OCI-LY1 (cell line): Measurements from ENCODE around the gene CTPS1.

Experiments used
- H2AFZ ChIP-seq: fragments of 200-600 bp; sonication (generic), shearing (Covaris generic); 2 replicates; pipeline ENCODE4 v1.6.0; 2014; ENCODE audit warnings: antibody characterized with exemption, mild to moderate bottlenecking, low read length
- H3F3A ChIP-seq: fragments of 200-600 bp; sonication (generic), shearing (Covaris generic); 2 replicates; pipeline ENCODE4 v1.6.0; 2014; ENCODE audit warnings: mild to moderate bottlenecking, antibody characterized with exemption, low read length, moderate library complexity; ENCODE audit not compliant: insufficient read depth
- H3K27ac ChIP-seq: fragments of 200-600 bp; sonication (generic); 2 replicates; pipeline ENCODE4 v1.5.1; 2014; ENCODE audit warnings: low read length, mixed run types, mild to moderate bottlenecking, low read depth; ENCODE audit not compliant: poor library complexity, severe bottlenecking
- H3K27me3 ChIP-seq: fragments of 200-600 bp; sonication (generic); 2 replicates; pipeline ENCODE4 v1.6.0; 2014; ENCODE audit warnings: antibody characterized with exemption, mild to moderate bottlenecking, low read length, moderate library complexity; ENCODE audit not compliant: insufficient read depth
- H3K36me3 ChIP-seq: fragments of 200-600 bp; sonication (generic); 2 replicates; pipeline ENCODE4 v1.6.1; 2014; ENCODE audit warnings: mild to moderate bottlenecking, antibody characterized with exemption, low read length, moderate library complexity, mixed read lengths; ENCODE audit not compliant: insufficient read depth
- H3K4me1 ChIP-seq: fragments of 200-600 bp; sonication (generic); 2 replicates; pipeline ENCODE4 v1.5.1; 2014; ENCODE audit warnings: mild to moderate bottlenecking, low read length, moderate library complexity; ENCODE audit not compliant: insufficient read depth, severe bottlenecking
- H3K4me2 ChIP-seq: fragments of 200-600 bp; sonication (generic), shearing (Covaris generic); 2 replicates; pipeline ENCODE4 v1.6.1; 2014; ENCODE audit warnings: low read length
- H3K4me3 ChIP-seq: fragments of 200-600 bp; sonication (generic); 2 replicates; pipeline ENCODE4 v1.5.1; 2014; ENCODE audit warnings: low read length, low read depth, mild to moderate bottlenecking, mixed read lengths; ENCODE audit not compliant: poor library complexity, severe bottlenecking
- H3K79me2 ChIP-seq: fragments of 200-600 bp; shearing (Covaris generic); 2 replicates; pipeline ENCODE4 v1.6.1; 2016; ENCODE audit warnings: mixed run types, low read length, mixed read lengths; ENCODE audit not compliant: insufficient read depth
- H3K9ac ChIP-seq: fragments of 200-600 bp; sonication (generic), shearing (Covaris generic); 2 replicates; pipeline ENCODE4 v1.6.1; 2014; ENCODE audit warnings: mild to moderate bottlenecking, low read length, mixed read lengths
- H3K9me2 ChIP-seq: fragments of 200-600 bp; sonication (generic), shearing (Covaris generic); 2 replicates; pipeline ENCODE4 v1.6.1; 2014; ENCODE audit warnings: low read depth, mild to moderate bottlenecking, low read length, mixed read lengths
- H3K9me3 ChIP-seq: fragments of 200-600 bp; shearing (Covaris generic); 2 replicates; pipeline ENCODE4 v1.6.1; 2014; ENCODE audit warnings: low read length, mixed read lengths
- H4K20me1 ChIP-seq: fragments of 200-600 bp; sonication (generic), shearing (Covaris generic); 2 replicates; pipeline ENCODE4 v1.6.0; 2016; ENCODE audit warnings: mild to moderate bottlenecking, low read length; ENCODE audit not compliant: insufficient read depth
- EZH2 ChIP-seq: fragments of 200-600 bp; sonication (generic), shearing (Covaris generic); IDR thresholded peaks from 2 replicates; pipeline ENCODE4 v1.8.0; 2017; ENCODE audit warnings: borderline replicate concordance, mixed run types, mild to moderate bottlenecking, antibody characterized with exemption, low read length, moderate library complexity, mixed read lengths
- TF ChIP-seq, protein P1 (sequence below): fragments of 200-600 bp; sonication (generic), shearing (Covaris generic); IDR thresholded peaks from 2 replicates; pipeline ENCODE4 v1.5.1; 2017; ENCODE audit warnings: mild to moderate bottlenecking, antibody characterized with exemption, low read length, moderate library complexity, mixed read lengths

The CTPS1 gene

DNA sequence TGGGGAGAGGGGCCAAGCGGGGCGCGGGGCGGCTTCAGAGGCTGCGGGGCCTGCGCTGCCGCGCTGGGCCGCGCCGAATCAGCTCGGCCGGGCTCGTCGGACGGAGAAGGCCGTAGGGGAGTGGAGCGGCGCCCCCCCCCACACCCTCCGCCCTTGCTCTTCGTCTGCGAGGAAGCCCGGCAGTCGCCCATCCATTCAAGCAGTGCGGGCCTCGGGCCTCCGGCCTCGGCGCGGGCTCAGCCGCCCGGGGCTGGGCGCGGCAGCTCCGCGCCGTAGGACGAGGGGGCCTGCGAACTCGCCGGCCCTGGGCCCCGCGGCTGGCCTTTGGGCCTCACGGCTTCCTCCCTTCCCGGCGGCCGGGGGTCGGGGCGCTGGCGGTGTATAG lies 564 bp downstream of the CTPS1 start:
- Histone ChIP-seq H3K79me2 (peaks cover 46% of the 10 kb centered on the region), H4K20me1 (no peaks in the 10 kb centered on the region), H3K4me2 (peak overlapping the region; percentile 94), H3K27ac (peak overlapping the region; percentile 85), H2AFZ (no peak overlapping the region), H3K27me3 (no peaks in the 10 kb centered on the region), H3K9me2 (no peaks in the 10 kb centered on the region), H3F3A (no peaks in the 10 kb centered on the region), H3K4me3 (peak overlapping the region; percentile 83), H3K9me3 (no peaks in the 10 kb centered on the region), H3K9ac (peak overlapping the region; percentile 93), H3K4me1 (peaks cover 32% of the 10 kb centered on the region), H3K36me3 (peaks cover 42% of the 10 kb centered on the region)
- TF ChIP-seq, protein P1, sequence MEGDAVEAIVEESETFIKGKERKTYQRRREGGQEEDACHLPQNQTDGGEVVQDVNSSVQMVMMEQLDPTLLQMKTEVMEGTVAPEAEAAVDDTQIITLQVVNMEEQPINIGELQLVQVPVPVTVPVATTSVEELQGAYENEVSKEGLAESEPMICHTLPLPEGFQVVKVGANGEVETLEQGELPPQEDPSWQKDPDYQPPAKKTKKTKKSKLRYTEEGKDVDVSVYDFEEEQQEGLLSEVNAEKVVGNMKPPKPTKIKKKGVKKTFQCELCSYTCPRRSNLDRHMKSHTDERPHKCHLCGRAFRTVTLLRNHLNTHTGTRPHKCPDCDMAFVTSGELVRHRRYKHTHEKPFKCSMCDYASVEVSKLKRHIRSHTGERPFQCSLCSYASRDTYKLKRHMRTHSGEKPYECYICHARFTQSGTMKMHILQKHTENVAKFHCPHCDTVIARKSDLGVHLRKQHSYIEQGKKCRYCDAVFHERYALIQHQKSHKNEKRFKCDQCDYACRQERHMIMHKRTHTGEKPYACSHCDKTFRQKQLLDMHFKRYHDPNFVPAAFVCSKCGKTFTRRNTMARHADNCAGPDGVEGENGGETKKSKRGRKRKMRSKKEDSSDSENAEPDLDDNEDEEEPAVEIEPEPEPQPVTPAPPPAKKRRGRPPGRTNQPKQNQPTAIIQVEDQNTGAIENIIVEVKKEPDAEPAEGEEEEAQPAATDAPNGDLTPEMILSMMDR, result no peak
- TF ChIP-seq EZH2, result no peak

DNA sequence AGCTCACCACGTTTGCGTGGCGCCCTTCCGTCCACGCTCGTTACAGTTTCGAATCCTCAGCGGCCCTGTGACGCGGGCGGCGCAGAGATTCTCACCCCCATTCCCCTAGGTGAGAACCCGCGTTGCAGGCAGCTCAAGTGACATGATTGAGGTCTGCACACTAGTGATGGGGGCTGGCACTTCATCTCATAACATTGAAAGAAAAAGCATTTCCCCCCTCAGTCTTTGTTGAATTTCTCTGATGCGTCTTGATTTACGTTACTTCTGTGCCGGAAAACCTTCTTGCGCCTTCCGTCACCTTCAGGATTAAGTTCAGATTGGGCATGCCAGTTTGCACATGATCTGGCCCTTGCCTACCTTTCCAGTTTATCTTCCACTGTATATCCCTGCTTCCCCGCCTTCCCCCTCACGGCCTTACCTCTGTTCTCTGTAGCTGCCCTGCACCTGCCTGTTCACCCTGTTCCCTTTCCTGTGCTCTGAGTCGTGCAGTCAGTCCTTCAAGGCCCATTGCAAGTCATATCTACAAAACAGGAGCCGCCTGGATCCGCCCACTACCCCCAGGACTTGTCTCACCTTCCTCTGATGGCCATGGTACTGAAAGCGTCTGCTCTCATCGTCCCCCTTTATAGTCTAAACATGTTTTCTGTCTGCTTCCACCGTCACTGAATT lies 1.1 kb downstream of the CTPS1 start:
- no peaks in the 10 kb centered on the region for H3K27me3 ChIP-seq
- H3K9me2 ChIP-seq, result no peaks in the 10 kb centered on the region
- H3K36me3 ChIP-seq, result peaks cover 47% of the 10 kb centered on the region
- TF ChIP-seq, protein P1, result no peak
- no peak for TF ChIP-seq EZH2
- peak overlapping the region; percentile 85 for H3K27ac ChIP-seq
- peaks cover 46% of the 10 kb centered on the region for H3K79me2 ChIP-seq
- peak overlapping the region; percentile 94 for H3K4me2 ChIP-seq
- H3K9ac ChIP-seq, result peak overlapping the region; percentile 93
- H4K20me1 ChIP-seq, result no peaks in the 10 kb centered on the region
- no peaks in the 10 kb centered on the region for H3F3A ChIP-seq
- H3K9me3 ChIP-seq, result no peaks in the 10 kb centered on the region
- peak overlapping the region; percentile 83 for H3K4me3 ChIP-seq
- peaks cover 32% of the 10 kb centered on the region for H3K4me1 ChIP-seq
- no peak overlapping the region for H2AFZ ChIP-seq

DNA sequence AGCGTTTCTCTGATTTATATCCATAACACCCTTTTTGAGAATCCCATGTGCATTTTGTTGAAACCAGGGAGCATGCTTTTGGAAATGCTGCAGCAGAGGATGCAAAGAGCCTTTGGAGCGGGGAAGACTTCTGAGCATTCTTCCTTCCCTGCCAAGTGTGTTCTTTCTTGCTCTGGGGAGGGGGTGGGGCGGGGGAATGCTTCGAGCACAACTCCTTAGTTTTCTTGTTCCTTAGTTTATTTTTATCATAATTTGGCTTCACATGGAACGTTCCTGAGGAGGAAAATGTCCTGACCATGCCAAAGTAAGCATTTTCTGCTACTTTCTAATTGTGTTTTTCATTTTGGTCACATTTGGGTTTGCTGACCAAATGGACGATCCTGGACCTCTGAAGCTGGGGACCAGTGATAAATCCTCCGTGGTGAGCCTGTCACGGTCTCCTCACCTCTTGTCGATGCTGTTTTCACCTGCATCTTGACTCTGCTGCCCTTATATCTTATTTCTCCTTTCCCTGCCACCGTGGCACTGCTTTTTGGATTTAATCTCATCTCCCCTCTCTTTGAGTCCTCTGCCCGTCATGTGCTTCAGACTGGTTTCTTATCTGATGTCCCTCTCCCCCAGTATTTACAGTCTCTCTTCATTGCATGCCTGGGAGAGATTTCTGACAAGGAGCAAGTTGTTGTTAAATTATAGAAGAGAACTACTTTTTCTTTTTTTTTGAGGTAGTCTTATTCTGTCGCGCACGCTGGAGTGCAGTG lies 2.4 kb downstream of the CTPS1 start:
- peaks cover 32% of the 10 kb centered on the region for H3K4me1 ChIP-seq
- peak overlapping the region; percentile 94 for H3K4me2 ChIP-seq
- H2AFZ ChIP-seq, result no peak overlapping the region
- H3K4me3 ChIP-seq, result peak overlapping the region; percentile 83
- H3K36me3 ChIP-seq, result peaks cover 60% of the 10 kb centered on the region
- H3F3A ChIP-seq, result no peaks in the 10 kb centered on the region
- H4K20me1 ChIP-seq, result no peaks in the 10 kb centered on the region
- peaks cover 46% of the 10 kb centered on the region for H3K79me2 ChIP-seq
- peak overlapping the region; percentile 93; the same call in 1 of the 2 replicates for H3K9ac ChIP-seq
- no peaks in the 10 kb centered on the region for H3K9me2 ChIP-seq
- no peaks in the 10 kb centered on the region for H3K9me3 ChIP-seq
- no peak overlapping the region for H3K27ac ChIP-seq
- no peak for TF ChIP-seq EZH2
- H3K27me3 ChIP-seq, result no peaks in the 10 kb centered on the region
